WI38 (cell line): ENCODE results near the gene ZNF212.

Source experiments
- H3K4me3 ChIP-seq: 2 replicates; pipeline ENCODE4 v1.5.1; 2011; ENCODE audit warnings: low read depth, mild to moderate bottlenecking, control low read depth, low read length
- TF ChIP-seq, protein P1 (sequence below): IDR thresholded peaks from 2 replicates; pipeline ENCODE4 v1.5.1; 2012; ENCODE audit warnings: low read depth, mild to moderate bottlenecking, control low read depth, low read length

ZNF212 gene

DNA sequence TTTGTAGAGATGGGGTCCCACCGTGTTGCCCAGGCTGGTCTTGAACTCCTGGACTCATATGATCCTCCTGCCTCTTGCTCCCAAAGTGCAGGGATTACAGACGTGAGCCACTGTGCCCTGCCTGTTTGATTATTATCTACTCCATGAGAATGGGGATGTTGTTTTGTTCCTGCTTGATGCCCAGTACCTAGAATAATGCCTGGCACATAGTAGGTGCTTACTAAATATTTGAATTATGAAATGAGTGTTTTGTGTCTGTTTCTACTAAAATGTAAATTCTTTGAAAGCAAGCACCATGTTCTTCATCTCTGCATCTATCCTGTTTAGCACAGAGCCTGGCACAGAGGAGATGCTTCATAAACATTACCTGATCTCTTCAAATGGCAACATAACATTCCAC, 63.4 kb downstream of the ZNF212 start:
- TF ChIP-seq, protein P1, sequence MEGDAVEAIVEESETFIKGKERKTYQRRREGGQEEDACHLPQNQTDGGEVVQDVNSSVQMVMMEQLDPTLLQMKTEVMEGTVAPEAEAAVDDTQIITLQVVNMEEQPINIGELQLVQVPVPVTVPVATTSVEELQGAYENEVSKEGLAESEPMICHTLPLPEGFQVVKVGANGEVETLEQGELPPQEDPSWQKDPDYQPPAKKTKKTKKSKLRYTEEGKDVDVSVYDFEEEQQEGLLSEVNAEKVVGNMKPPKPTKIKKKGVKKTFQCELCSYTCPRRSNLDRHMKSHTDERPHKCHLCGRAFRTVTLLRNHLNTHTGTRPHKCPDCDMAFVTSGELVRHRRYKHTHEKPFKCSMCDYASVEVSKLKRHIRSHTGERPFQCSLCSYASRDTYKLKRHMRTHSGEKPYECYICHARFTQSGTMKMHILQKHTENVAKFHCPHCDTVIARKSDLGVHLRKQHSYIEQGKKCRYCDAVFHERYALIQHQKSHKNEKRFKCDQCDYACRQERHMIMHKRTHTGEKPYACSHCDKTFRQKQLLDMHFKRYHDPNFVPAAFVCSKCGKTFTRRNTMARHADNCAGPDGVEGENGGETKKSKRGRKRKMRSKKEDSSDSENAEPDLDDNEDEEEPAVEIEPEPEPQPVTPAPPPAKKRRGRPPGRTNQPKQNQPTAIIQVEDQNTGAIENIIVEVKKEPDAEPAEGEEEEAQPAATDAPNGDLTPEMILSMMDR: no peak
- H3K4me3 ChIP-seq: no peak overlapping the region

DNA sequence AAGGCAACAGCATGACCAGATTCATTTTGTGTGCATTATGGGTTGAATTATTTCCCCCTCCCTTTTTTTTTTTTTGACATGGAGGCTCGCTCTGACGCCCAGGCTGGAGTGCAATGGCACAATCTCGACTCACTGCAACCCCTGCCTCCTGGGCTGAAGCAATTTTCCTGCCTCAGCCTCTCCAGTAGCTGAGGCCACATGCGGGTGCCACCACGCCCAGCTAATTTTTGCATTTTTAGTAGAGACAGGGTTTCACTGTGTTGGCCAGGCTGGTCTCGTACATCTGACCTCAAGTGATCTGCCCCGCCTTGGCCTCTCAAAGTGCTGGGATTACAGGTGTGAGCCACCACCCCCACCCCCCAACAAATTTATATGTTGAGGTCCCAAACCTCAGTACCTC, 64.6 kb downstream of the ZNF212 start:
- no peak overlapping the region for H3K4me3 ChIP-seq
- TF ChIP-seq, protein P1: no peak
